Urinary bladder (tissue), 4 donors: ENCODE data around the gene THOC1. TPM values are rescaled to one million over a fixed set of nuclear protein-coding genes. Genes with fewer than 3 reads are reported as not detected.

ENCODE experiments used
- DNase-seq: peaks from one replicate; pipeline ENCODE4 v3.0.0-alpha.2; 2015; ENCODE audit errors: extremely low spot score
- H3K27ac ChIP-seq: one replicate; pipeline ENCODE4 v1.5.1; 2013; ENCODE audit warnings: low read depth, mild to moderate bottlenecking, moderate library complexity
- H3K36me3 ChIP-seq: one replicate; pipeline ENCODE4 v1.6.1; 2013; ENCODE audit warnings: mild to moderate bottlenecking, moderate library complexity; ENCODE audit not compliant: insufficient read depth
- H3K4me1 ChIP-seq: one replicate; pipeline ENCODE4 v1.6.1; 2013; ENCODE audit warnings: mild to moderate bottlenecking, moderate library complexity; ENCODE audit not compliant: insufficient read depth
- H3K4me3 ChIP-seq: one replicate; pipeline ENCODE4 v1.5.1; 2013; ENCODE audit warnings: low read depth, low read length
- WGBS: extraction: QIAGEN DNeasy Blood & Tissue Kit; methylation state at CpG from one replicate; pipeline ENCODE4 v1.1.7; 2013; 5-methylcytosine and 5-hydroxymethylcytosine counted together
- polyA plus RNA-seq: library from polyadenylated mRNA; stranded (reverse); fragments of 200-250 nt; gene quantifications from one replicate; pipeline ENCODE4 v1.2.3, GENCODE V29; 2013
- total RNA-seq: library from RNA; depleted of rRNA; stranded (reverse); fragments of >200 nt; gene quantifications from one replicate; pipeline ENCODE4 v1.2.3, GENCODE V29; 2014
- donor health status: healthy with polysubstance abuse.
- donor health status: healthy.

The THOC1 gene
- total and polyA plus RNA-seq, 2 donors = 15.4 to 166 TPM

DNA sequence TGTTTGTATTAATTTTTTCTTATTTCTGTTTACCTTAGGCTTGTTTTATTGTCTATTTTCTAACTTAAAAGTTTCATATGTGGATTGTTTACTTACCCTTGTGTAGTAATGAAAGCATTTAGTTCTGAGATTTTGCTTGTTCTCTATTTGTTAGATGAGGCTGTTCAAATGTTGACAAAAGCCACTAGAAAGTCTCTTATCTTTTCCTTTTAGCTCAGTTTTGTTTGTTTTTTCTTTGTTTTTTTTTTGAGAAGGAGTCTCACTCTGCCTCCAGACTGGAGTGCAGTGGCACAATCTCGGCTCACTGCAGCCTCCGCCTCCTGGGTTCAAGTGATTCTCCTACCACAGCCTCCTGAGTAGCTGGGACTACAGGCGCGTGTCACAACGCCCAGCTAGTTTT lies 78.6 kb downstream of the THOC1 start:
- H3K27ac ChIP-seq = no peak overlapping the region

DNA sequence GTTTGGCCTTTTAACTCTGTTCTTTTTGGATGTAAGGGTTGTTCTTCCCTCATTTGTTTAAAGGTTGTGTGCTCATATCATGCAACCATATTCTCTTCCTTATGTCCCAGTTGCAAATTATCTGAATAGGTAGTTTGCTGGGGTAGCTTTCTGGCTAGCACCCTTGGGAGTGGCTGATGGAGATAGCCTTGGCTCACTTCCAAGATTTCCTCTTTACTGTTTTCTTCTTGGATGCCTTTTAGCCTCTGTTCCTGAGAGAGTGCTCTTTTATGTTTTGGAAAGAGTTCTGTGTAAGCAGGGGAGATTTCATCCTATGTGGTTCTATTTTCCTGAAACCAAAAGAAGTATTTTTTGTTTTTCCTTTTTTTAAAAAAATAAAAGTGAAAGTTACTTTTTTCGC lies 84.1 kb downstream of the THOC1 start:
- H3K4me3 ChIP-seq = no peak overlapping the region
- no peak for DNase-seq
- no peak overlapping the region for H3K27ac ChIP-seq
- no peaks in the 10 kb centered on the region for H3K4me1 ChIP-seq
- WGBS = 85% methylated on average over 1 of the region's 1 CpG
- H3K36me3 ChIP-seq = no peaks in the 10 kb centered on the region

More for the DNA sequence above, 78.6 kb downstream of the THOC1 start:
- Histone ChIP-seq H3K36me3 (no peaks in the 10 kb centered on the region), H3K4me3 (no peak overlapping the region), H3K4me1 (no peaks in the 10 kb centered on the region)
- no peak for DNase-seq
- WGBS = 92% methylated on average over 5 of the region's 5 CpGs

DNA sequence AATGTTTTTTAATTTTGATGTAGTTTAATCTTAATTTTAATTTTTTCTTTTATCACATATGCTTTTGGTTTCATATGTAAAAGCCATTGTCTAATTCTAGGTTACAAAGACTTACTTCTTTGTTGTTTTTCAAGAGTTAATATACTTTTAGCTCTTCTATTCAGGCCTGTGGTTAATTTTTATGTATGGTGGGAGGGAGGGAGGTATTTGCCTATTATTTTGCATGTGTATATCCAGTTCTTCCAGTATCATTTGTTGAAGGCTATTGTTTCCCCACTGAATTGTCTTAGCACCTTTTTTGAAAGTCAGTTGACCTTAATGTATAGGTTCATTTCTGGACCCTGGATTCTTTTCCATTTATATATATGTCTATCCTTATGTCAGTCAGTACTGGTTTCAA lies 86.1 kb downstream of the THOC1 start:
- no peak overlapping the region for H3K4me3 ChIP-seq
- H3K4me1 ChIP-seq = no peaks in the 10 kb centered on the region
- H3K27ac ChIP-seq = no peak overlapping the region
- no peak for DNase-seq
- no peaks in the 10 kb centered on the region for H3K36me3 ChIP-seq

DNA sequence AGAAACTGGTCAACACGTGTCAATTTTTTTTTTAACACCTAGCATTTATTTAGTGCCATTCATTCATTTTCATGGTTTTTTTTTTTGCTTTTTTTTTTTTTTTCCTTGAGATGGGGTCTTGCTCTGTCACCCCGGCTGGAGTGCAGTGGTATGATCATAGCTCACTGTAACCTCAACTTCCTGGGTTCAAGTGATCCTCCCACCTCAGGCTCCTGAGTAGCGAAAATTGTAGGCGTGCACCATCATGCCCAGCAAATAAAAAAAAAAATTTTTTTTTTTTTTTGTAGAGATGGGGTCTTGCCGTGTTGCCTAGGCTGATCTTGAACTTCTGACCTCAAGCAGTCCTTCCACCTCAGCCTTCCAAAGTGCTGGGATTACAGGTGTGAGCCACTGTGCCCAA lies 88.3 kb downstream of the THOC1 start:
- no peaks in the 10 kb centered on the region for H3K36me3 ChIP-seq
- no peak overlapping the region for H3K27ac ChIP-seq
- DNase-seq = no peak
- no peak overlapping the region for H3K4me3 ChIP-seq
- WGBS = 91% methylated on average over 5 of the region's 5 CpGs
- H3K4me1 ChIP-seq = no peaks in the 10 kb centered on the region

DNA sequence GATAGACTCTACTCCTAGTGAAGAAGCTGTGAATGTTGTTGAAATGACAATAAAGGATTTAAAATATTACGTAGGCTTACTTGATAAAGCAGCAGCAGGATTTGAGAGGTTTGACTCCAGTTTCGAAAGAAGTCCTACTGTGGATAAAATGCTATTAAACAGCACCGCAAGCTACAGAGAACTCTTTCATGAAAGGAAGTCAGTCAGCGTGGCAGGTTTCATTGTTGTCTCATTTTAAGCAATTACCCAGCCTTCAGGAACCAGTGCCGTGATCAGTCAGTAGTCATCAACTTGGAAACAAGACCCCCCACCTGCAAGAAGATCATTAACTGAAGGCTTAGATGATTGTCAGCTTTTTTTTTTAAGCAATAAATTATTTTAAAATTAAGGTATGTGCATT lies 95.5 kb downstream of the THOC1 start:
- Histone ChIP-seq H3K36me3 (peaks cover 1% of the 10 kb centered on the region), H3K4me1 (no peaks in the 10 kb centered on the region), H3K27ac (no peak overlapping the region), H3K4me3 (no peak overlapping the region)
- no peak for DNase-seq
- WGBS = 90% methylated on average over 5 of the region's 5 CpGs

Other genes starting within 250 kb of the THOC1 start
- gene TUBB8B, start 218.4 kb downstream of the THOC1 start, total RNA-seq = not detected
- gene TUBB8B, start 218.4 kb downstream of the THOC1 start, polyA plus RNA-seq = 0.28 TPM
- 59.1 TPM for gene USP14, start 109.5 kb downstream of the THOC1 start, total RNA-seq
- 26.7 TPM for gene USP14, start 109.5 kb downstream of the THOC1 start, polyA plus RNA-seq
- gene COLEC12, start 232.7 kb upstream of the THOC1 start, total RNA-seq = 92.7 TPM
- gene COLEC12, start 232.7 kb upstream of the THOC1 start, polyA plus RNA-seq = 31.9 TPM